ENCODE measurements around the gene KIAA1755.

- TF ChIP-seq CTCF (IDR thresholded peaks at IDR 0.05; ENCODE audit: poor library complexity, severe bottlenecking) (no peak), EZH2 (IDR thresholded peaks at IDR 0.05; ENCODE audit: borderline replicate concordance, insufficient read depth, low read length, poor library complexity, severe bottlenecking) (no peak), RAD21 (conservative IDR thresholded peaks at IDR 0.05) (no peak), TAF1 (IDR thresholded peaks at IDR 0.05; ENCODE audit: low read depth) (no peak), EP300 (conservative IDR thresholded peaks at IDR 0.05; ENCODE audit: poor library complexity, severe bottlenecking) (no peak), SMC3 (conservative IDR thresholded peaks at IDR 0.05; ENCODE audit: poor library complexity) (no peak)
- TF ChIP-seq, protein P1, sequence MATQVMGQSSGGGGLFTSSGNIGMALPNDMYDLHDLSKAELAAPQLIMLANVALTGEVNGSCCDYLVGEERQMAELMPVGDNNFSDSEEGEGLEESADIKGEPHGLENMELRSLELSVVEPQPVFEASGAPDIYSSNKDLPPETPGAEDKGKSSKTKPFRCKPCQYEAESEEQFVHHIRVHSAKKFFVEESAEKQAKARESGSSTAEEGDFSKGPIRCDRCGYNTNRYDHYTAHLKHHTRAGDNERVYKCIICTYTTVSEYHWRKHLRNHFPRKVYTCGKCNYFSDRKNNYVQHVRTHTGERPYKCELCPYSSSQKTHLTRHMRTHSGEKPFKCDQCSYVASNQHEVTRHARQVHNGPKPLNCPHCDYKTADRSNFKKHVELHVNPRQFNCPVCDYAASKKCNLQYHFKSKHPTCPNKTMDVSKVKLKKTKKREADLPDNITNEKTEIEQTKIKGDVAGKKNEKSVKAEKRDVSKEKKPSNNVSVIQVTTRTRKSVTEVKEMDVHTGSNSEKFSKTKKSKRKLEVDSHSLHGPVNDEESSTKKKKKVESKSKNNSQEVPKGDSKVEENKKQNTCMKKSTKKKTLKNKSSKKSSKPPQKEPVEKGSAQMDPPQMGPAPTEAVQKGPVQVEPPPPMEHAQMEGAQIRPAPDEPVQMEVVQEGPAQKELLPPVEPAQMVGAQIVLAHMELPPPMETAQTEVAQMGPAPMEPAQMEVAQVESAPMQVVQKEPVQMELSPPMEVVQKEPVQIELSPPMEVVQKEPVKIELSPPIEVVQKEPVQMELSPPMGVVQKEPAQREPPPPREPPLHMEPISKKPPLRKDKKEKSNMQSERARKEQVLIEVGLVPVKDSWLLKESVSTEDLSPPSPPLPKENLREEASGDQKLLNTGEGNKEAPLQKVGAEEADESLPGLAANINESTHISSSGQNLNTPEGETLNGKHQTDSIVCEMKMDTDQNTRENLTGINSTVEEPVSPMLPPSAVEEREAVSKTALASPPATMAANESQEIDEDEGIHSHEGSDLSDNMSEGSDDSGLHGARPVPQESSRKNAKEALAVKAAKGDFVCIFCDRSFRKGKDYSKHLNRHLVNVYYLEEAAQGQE (IDR thresholded peaks at IDR 0.05; ENCODE audit: borderline replicate concordance): no peak
Measured at GRCh38 chr20:38194971-38195504, 65.5 kb downstream of the KIAA1755 start.

Measured in neural cell (in vitro differentiated cells).